Measurements from ENCODE around the gene NPR3.

DNA sequence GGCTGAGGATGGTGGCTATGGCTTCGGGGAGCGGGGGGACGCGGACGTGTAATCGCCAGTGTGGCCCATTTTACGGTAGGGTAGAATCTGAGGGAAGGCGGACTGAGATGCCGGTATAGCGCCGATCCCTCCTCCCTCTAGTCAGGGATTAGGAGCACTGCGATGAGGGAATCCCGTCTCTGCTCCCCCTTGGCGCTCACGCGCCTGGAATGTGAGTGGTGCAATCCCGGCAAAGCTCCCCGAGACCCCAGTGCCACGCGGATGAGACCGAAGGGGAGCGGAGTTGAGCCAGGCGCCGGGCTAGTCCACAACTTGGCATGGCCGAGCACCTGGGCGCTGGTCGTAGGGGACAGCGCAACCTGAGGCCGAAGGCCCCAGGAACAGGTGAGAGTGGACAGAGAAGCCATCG lies 2.2 kb downstream of the NPR3 start:
- TF ChIP-seq, protein P1, sequence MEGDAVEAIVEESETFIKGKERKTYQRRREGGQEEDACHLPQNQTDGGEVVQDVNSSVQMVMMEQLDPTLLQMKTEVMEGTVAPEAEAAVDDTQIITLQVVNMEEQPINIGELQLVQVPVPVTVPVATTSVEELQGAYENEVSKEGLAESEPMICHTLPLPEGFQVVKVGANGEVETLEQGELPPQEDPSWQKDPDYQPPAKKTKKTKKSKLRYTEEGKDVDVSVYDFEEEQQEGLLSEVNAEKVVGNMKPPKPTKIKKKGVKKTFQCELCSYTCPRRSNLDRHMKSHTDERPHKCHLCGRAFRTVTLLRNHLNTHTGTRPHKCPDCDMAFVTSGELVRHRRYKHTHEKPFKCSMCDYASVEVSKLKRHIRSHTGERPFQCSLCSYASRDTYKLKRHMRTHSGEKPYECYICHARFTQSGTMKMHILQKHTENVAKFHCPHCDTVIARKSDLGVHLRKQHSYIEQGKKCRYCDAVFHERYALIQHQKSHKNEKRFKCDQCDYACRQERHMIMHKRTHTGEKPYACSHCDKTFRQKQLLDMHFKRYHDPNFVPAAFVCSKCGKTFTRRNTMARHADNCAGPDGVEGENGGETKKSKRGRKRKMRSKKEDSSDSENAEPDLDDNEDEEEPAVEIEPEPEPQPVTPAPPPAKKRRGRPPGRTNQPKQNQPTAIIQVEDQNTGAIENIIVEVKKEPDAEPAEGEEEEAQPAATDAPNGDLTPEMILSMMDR (IDR thresholded peaks at IDR 0.05; ENCODE audit: low read length), result no peak
- no peak for TF ChIP-seq EZH2 (IDR thresholded peaks at IDR 0.05; ENCODE audit: borderline replicate concordance, low read length)

All from OCI-LY1 (cell line).